HepG2 (cell line): ENCODE results near the gene CLDN22. TPM values are rescaled to one million over a fixed set of nuclear protein-coding genes. Genes with fewer than 3 reads are reported as not detected.

Experiments
- ATAC-seq: fragments of 200-7000 bp; cut with Tn5 transposase; 3 replicates; pipeline ENCODE4 v1.9.1; 2020; ENCODE audit warnings: mild to moderate bottlenecking, moderate library complexity
- BruUV-seq: library from RNA; stranded (reverse); fragments of 400-500 nt; replicated peaks from 2 replicates; lab custom pipeline; 2021; lab: Mats Ljungman, UMichigan
- CTCF ChIA-PET: fragments of 300-600 bp; formaldehyde crosslinking; extraction: SDS; loops from one replicate; lab custom pipeline; 2021; ENCODE audit warnings: low total read pairs, inconsistent platforms, low intra/inter-chr PET ratio; lab: Yijun Ruan, JAX
- POLR2A ChIA-PET: fragments of 350-600 bp; sonication (Branson Sonifier 250); formaldehyde crosslinking; loops from one replicate; lab custom pipeline; 2020; ENCODE audit warnings: antibody characterized with exemption, inconsistent platforms; lab: Yijun Ruan, JAX
- DNase-seq: peaks from one replicate; pipeline ENCODE4 v3.0.0-alpha.2; 2015; ENCODE audit warnings: low spot score
- FAIRE-seq: peaks from 3 replicates; lab custom pipeline; 2011; peaks lifted over from hg19 to GRCh38; lab: Jason Lieb, UNC
- H2AFZ ChIP-seq: one replicate; pipeline ENCODE4 v1.6.1; 2011; ENCODE audit warnings: low read length, inconsistent platforms
- H3K27ac ChIP-seq: fragments of 300-600 bp; 3 replicates; pipeline ENCODE4 v1.8.0; 2011; ENCODE audit warnings: mixed run types, mild to moderate bottlenecking, mixed read lengths, low read length, inconsistent platforms; ENCODE audit not compliant: insufficient read depth; ENCODE audit errors: extremely low read length
- H3K27me3 ChIP-seq, 2 experiments: fragments of 200-600 bp in 1 of 2; 2 replicates in 1 of 2; 3 replicates in 1 of 2; pipeline versions ENCODE4 v1.6.0 to v1.8.0; 2011; ENCODE audit warnings: low read length in 2 of 2, mild to moderate bottlenecking in 2 of 2, moderate library complexity in 2 of 2, inconsistent platforms in 1 of 2; ENCODE audit not compliant: insufficient read depth in 2 of 2, control insufficient read depth in 1 of 2
- H3K36me3 ChIP-seq, 2 experiments: fragments of 200-600 bp in 1 of 2; replicated peaks in 1 of 2; 2 replicates in 1 of 2; 3 replicates in 1 of 2; pipeline versions ENCODE4 v1.5.1 to v1.8.0; 2011; ENCODE audit warnings: low read length in 2 of 2, inconsistent platforms in 1 of 2; ENCODE audit not compliant: insufficient read depth in 2 of 2, control insufficient read depth in 1 of 2
- H3K4me1 ChIP-seq: 2 replicates; pipeline ENCODE4 v1.5.1; 2012; ENCODE audit warnings: low read length, inconsistent platforms; ENCODE audit not compliant: insufficient read depth
- H3K4me2 ChIP-seq: 2 replicates; pipeline ENCODE4 v1.6.0; 2011; ENCODE audit warnings: low read depth, low read length, inconsistent platforms
- H3K4me3 ChIP-seq, 3 experiments: fragments of 200-600 bp in 1 of 3; sonication (generic), shearing (Covaris generic) in 1 of 3; replicated peaks in 1 of 3; 2 replicates each; pipeline ENCODE4 v1.5.1; 2011 to 2016; ENCODE audit warnings: low read length in 3 of 3, inconsistent platforms in 2 of 3, low read depth in 2 of 3, mild to moderate bottlenecking in 2 of 3, control low read depth in 1 of 3, mixed read lengths in 1 of 3; ENCODE audit not compliant: insufficient read depth in 1 of 3
- H3K79me2 ChIP-seq: one replicate; pipeline ENCODE4 v1.6.1; 2011; ENCODE audit warnings: low read length, inconsistent platforms; ENCODE audit not compliant: insufficient read depth
- H3K9ac ChIP-seq: 2 replicates; pipeline ENCODE4 v1.6.0; 2011; ENCODE audit warnings: mild to moderate bottlenecking, low read depth, low read length, inconsistent platforms; ENCODE audit not compliant: insufficient read depth
- H3K9me3 ChIP-seq: 2 replicates; pipeline ENCODE4 v1.5.1; 2012; ENCODE audit warnings: mild to moderate bottlenecking, low read length
- H4K20me1 ChIP-seq: 2 replicates; pipeline ENCODE4 v1.6.0; 2011; ENCODE audit warnings: inconsistent platforms, mild to moderate bottlenecking, low read length, moderate library complexity; ENCODE audit not compliant: insufficient read depth
- ARNTL ChIP-seq: sonication (generic); formaldehyde crosslinking; IDR thresholded peaks from 2 replicates; pipeline ENCODE4 v1.4.0; 2020; ENCODE audit warnings: mild to moderate bottlenecking, missing genetic modification reagents
- ATF7-NPFF ChIP-seq: sonication (generic); formaldehyde crosslinking; IDR thresholded peaks from 2 replicates; pipeline ENCODE4 v1.8.1; 2023; ENCODE audit warnings: mild to moderate bottlenecking, low read depth, missing genetic modification reagents, moderate library complexity
- E2F1 ChIP-seq: sonication (generic); formaldehyde crosslinking; IDR thresholded peaks from 2 replicates; pipeline ENCODE4 v1.5.0; 2020; ENCODE audit warnings: missing genetic modification reagents
- FOXP1 ChIP-seq, 2 experiments: fragments of 450-650 bp in 1 of 2; IDR thresholded peaks; 2 replicates each; pipeline ENCODE4 v1.6.1; 2017 to 2018; ENCODE audit warnings: antibody characterized with exemption in 1 of 2
- RELA ChIP-seq: sonication (generic); formaldehyde crosslinking; IDR thresholded peaks from 2 replicates; pipeline ENCODE4 v1.4.0; 2020; ENCODE audit warnings: missing genetic modification reagents
- SALL2 ChIP-seq: sonication (generic); formaldehyde crosslinking; IDR thresholded peaks from 2 replicates; pipeline ENCODE4 v1.8.1; 2023; ENCODE audit warnings: mild to moderate bottlenecking, missing genetic modification reagents, inconsistent platforms
- SP1 ChIP-seq, 2 experiments: fragments of 450-650 bp in 1 of 2; sonication (generic) in 1 of 2; formaldehyde crosslinking in 1 of 2; IDR thresholded peaks; 2 replicates each; pipeline versions ENCODE4 v1.4.0 to v1.6.1; 2016 to 2020; ENCODE audit warnings: missing genetic modification reagents in 1 of 2
- SYNCRIP ChIP-seq: fragments of 200-400 bp; formaldehyde crosslinking; IDR thresholded peaks from 2 replicates; pipeline ENCODE4 v1.6.1; 2018; ENCODE audit warnings: mild to moderate bottlenecking, low read depth, low read length; ENCODE audit not compliant: insufficient read depth
- TCF12 ChIP-seq, 2 experiments: fragments of 450-650 bp in 1 of 2; sonication (generic) in 1 of 2; formaldehyde crosslinking in 1 of 2; IDR thresholded peaks; 2 replicates each; pipeline versions ENCODE4 v1.6.1 to v1.8.0; 2017 to 2022; ENCODE audit warnings: antibody characterized with exemption in 1 of 2, mild to moderate bottlenecking in 1 of 2, missing genetic modification reagents in 1 of 2, moderate library complexity in 1 of 2
- TCF7 ChIP-seq: sonication (generic); IDR thresholded peaks from 2 replicates; pipeline ENCODE4 v1.6.1; 2016; ENCODE audit warnings: antibody characterized with exemption, low read depth
- ZBED4 ChIP-seq: sonication (generic); formaldehyde crosslinking; IDR thresholded peaks from 2 replicates; pipeline ENCODE4 v1.4.0; 2020; ENCODE audit warnings: missing genetic modification reagents, borderline replicate concordance
- ZBTB49 ChIP-seq: sonication (generic); formaldehyde crosslinking; IDR thresholded peaks from 2 replicates; pipeline ENCODE4 v1.4.0; 2020; ENCODE audit warnings: missing genetic modification reagents, borderline replicate concordance
- ZBTB7B ChIP-seq: sonication (generic); formaldehyde crosslinking; IDR thresholded peaks from 2 replicates; pipeline ENCODE4 v1.4.0; 2020; ENCODE audit warnings: missing genetic modification reagents
- ZMYM2 ChIP-seq: sonication (generic); formaldehyde crosslinking; IDR thresholded peaks from 2 replicates; pipeline ENCODE4 v1.8.0; 2022; ENCODE audit warnings: mild to moderate bottlenecking, missing genetic modification reagents
- ZNF296 ChIP-seq: sonication (generic); formaldehyde crosslinking; conservative IDR thresholded peaks from 2 replicates; pipeline ENCODE4 v1.5.0; 2020; ENCODE audit warnings: mild to moderate bottlenecking, missing genetic modification reagents
- ZNF432 ChIP-seq: sonication (generic); formaldehyde crosslinking; IDR thresholded peaks from 2 replicates; pipeline ENCODE4 v1.5.0; 2020; ENCODE audit warnings: missing genetic modification reagents, mild to moderate bottlenecking, borderline replicate concordance
- ZNF543 ChIP-seq: sonication (generic); formaldehyde crosslinking; IDR thresholded peaks from 2 replicates; pipeline ENCODE4 v1.4.0; 2020; ENCODE audit warnings: mild to moderate bottlenecking, missing genetic modification reagents
- ZSCAN29 ChIP-seq: sonication (generic); formaldehyde crosslinking; conservative IDR thresholded peaks from 2 replicates; pipeline ENCODE4 v1.4.0; 2020; ENCODE audit warnings: mild to moderate bottlenecking, missing genetic modification reagents
- WGBS: methylation state at CpG from one replicate; pipeline ENCODE4 v1.1.6; 2017; ENCODE audit warnings: low lambda C conversion rate; 5-methylcytosine and 5-hydroxymethylcytosine counted together
- in situ Hi-C: cut with HindIII; loops from 2 replicates; pipeline ENCODE4 v1.10.0; 2017; ENCODE audit warnings: low pct_unique_long_range_greater_than_20kb; ENCODE audit not compliant: extremely low pct_ligation_motif_present
- intact Hi-C: fragments of 100-400 bp; cut with micrococcal nuclease; formaldehyde crosslinking; loops from one replicate; pipeline ENCODE4 v1.10.0; 2022; ENCODE audit not compliant: unreplicated experiment
- polyA plus RNA-seq, 8 experiments: library from polyadenylated mRNA; depleted of rRNA in 3 of 8; stranded (reverse) in 7 of 8; unstranded in 1 of 8; fragments of >200 nt; fragmentation: Illumina TruSeq in 4 of 8; extraction: Trizol in 4 of 8; gene quantifications; 2 replicates each; pipeline versions ENCODE4 v1.2.1 to v1.2.3, GENCODE V29; 2011 to 2016; ENCODE audit warnings: low read depth in 4 of 8, missing spikeins in 1 of 8, mixed read lengths in 1 of 8; ENCODE audit not compliant: insufficient read depth in 1 of 8
- total RNA-seq, 5 experiments: library from RNA; depleted of rRNA; stranded (reverse); fragments of >200 nt; fragmentation: Illumina TruSeq; extraction: Trizol; gene quantifications; 2 replicates each; pipeline ENCODE4 v1.2.3, GENCODE V29; 2016; ENCODE audit warnings: low read depth in 1 of 5

The CLDN22 gene
- total and polyA plus RNA-seq, 2 of the 13 experiments (the other 11 are each of a cell fraction or from before 2014, with no cell fraction given), result 0.07 TPM; not detected in 1

- no peak for TF ChIP-seq ZBED4 (CRISPR knock-in tag)
- no peak for TF ChIP-seq ZBTB49 (CRISPR knock-in tag)
- TF ChIP-seq ZNF432, result no peak
- no peak for TF ChIP-seq FOXP1 (IDR thresholded peaks at IDR 0.05)
- no peak for TF ChIP-seq FOXP1 (CRISPR knock-in tag; IDR thresholded peaks at IDR 0.05)
- no peak for TF ChIP-seq SALL2
These were observed 16.0 kb downstream of the CLDN22 start (continued) for GRCh38 chr4:183304067-183304466.

- no peaks in the 10 kb centered on the region for H3K9me3 ChIP-seq
- no peak overlapping the region for H3K27ac ChIP-seq
- ATAC-seq (no peak), DNase-seq (no peak), FAIRE-seq (no peak)
- peaks cover 3 to 23% of the 10 kb centered on the region in 2 experiments; a peak in 3 of 5 replicates for H3K36me3 ChIP-seq
- no peak overlapping the region for H3K4me2 ChIP-seq
- H4K20me1 ChIP-seq, result no peaks in the 10 kb centered on the region
- H3K4me3 ChIP-seq, result no peak overlapping the region
- CTCF ChIA-PET, result no interaction called here
- H3K9ac ChIP-seq, result no peak overlapping the region
- no peaks in the 10 kb centered on the region for H3K27me3 ChIP-seq
- BruUV-seq, result no TSS peak
- POLR2A ChIA-PET, result no interaction called here
- intact Hi-C loops, result no loop called here
- WGBS, result 95% methylated on average over 4 of the region's 4 CpGs
- no peaks in the 10 kb centered on the region for H3K4me1 ChIP-seq
- H3K79me2 ChIP-seq, result no peaks in the 10 kb centered on the region
- H2AFZ ChIP-seq, result no peak overlapping the region
- in situ Hi-C loops, result no loop called here
- no peak for TF ChIP-seq TCF7
- no peak for TF ChIP-seq ZMYM2 (CRISPR knock-in tag)
- no peak for TF ChIP-seq E2F1 (CRISPR knock-in tag)
- no peak for TF ChIP-seq ZSCAN29
- no peak for TF ChIP-seq SYNCRIP
- no peak for TF ChIP-seq TCF12 (IDR thresholded peaks at IDR 0.05)
- no peak for TF ChIP-seq TCF12 (CRISPR knock-in tag; IDR thresholded peaks at IDR 0.05)
- TF ChIP-seq ZNF296 (CRISPR knock-in tag), result no peak
- TF ChIP-seq ZBTB7B (CRISPR knock-in tag), result no peak
- no peak for TF ChIP-seq SP1 (IDR thresholded peaks at IDR 0.05)
- no peak for TF ChIP-seq SP1 (CRISPR knock-in tag; IDR thresholded peaks at IDR 0.05)
- no peak for TF ChIP-seq ATF7-NPFF (CRISPR knock-in tag)
- TF ChIP-seq ARNTL (CRISPR knock-in tag), result no peak
- no peak for TF ChIP-seq ZNF543
- no peak for TF ChIP-seq RELA (CRISPR knock-in tag)
These were observed 16.8 kb downstream of the CLDN22 start for GRCh38 chr4:183303301-183303700.
